Measurements from ENCODE around the gene LRFN2.

- TF ChIP-seq CTCF (IDR thresholded peaks at IDR 0.05; ENCODE audit: poor library complexity) (no peak), EZH2 (IDR thresholded peaks at IDR 0.05; ENCODE audit: borderline replicate concordance) (no peak)
Observed at GRCh38 chr6:40611912-40612311, 24.7 kb upstream of the LRFN2 start.

All from hepatocyte (in vitro differentiated cells).